PC-3 (cell line): ENCODE data around the gene LIG1. TPM values are rescaled to one million over a fixed set of nuclear protein-coding genes. Genes with fewer than 3 reads are reported as not detected.

ENCODE experiments used
- ATAC-seq: fragments of 200-7000 bp; cut with Tn5 transposase; 2 replicates; pipeline ENCODE4 v1.9.1; 2020; ENCODE audit warnings: mild to moderate bottlenecking, moderate library complexity
- BruUV-seq: library from RNA; stranded (reverse); fragments of 400-500 nt; replicated peaks from 2 replicates; lab custom pipeline; 2021; lab: Mats Ljungman, UMichigan
- CTCF ChIA-PET: fragments of 300-600 bp; sonication (Branson Sonifier 250); formaldehyde crosslinking; loops from one replicate; lab custom pipeline; 2022; ENCODE audit warnings: antibody characterized with exemption; lab: Charles Lee
- POLR2A ChIA-PET: fragments of 300-600 bp; sonication (Branson Sonifier 250); formaldehyde crosslinking; loops from one replicate; lab custom pipeline; 2022; ENCODE audit warnings: antibody characterized with exemption; ENCODE audit not compliant: unreplicated experiment; lab: Charles Lee
- DNase-seq: peaks from one replicate; pipeline ENCODE4 v3.0.0-alpha.2; 2015
- H2AFZ ChIP-seq: fragments of 300-600 bp; sonication (generic); 2 replicates; pipeline ENCODE4 v1.6.0; 2016; ENCODE audit warnings: antibody characterized with exemption, low read length
- H3F3A ChIP-seq: fragments of 300-600 bp; sonication (generic); one replicate; pipeline ENCODE4 v1.6.0; 2017; ENCODE audit warnings: antibody characterized with exemption, low read length, control low read depth, mild to moderate bottlenecking; ENCODE audit not compliant: unreplicated experiment
- H3K27ac ChIP-seq: fragments of 300-600 bp; sonication (generic); 2 replicates; pipeline ENCODE4 v1.5.1; 2016; ENCODE audit warnings: mild to moderate bottlenecking, low read length
- H3K27me3 ChIP-seq: fragments of 300-600 bp; sonication (generic); 2 replicates; pipeline ENCODE4 v1.6.1; 2016; ENCODE audit warnings: low read length, mixed read lengths
- H3K36me3 ChIP-seq: fragments of 300-600 bp; sonication (generic); 2 replicates; pipeline ENCODE4 v1.6.1; 2016; ENCODE audit warnings: low read depth, mixed run types, low read length, mixed read lengths
- H3K4me1 ChIP-seq: fragments of 300-600 bp; sonication (generic); 2 replicates; pipeline ENCODE4 v1.5.1; 2016; ENCODE audit warnings: low read length; ENCODE audit not compliant: insufficient read depth
- H3K4me2 ChIP-seq: fragments of 300-600 bp; sonication (generic); 2 replicates; pipeline ENCODE4 v1.6.0; 2016; ENCODE audit warnings: low read length
- H3K4me3 ChIP-seq: fragments of 300-600 bp; sonication (generic); 2 replicates; pipeline ENCODE4 v1.5.1; 2016; ENCODE audit warnings: mild to moderate bottlenecking, low read length, mixed read lengths
- H3K79me2 ChIP-seq: fragments of 300-600 bp; sonication (generic); 2 replicates; pipeline ENCODE4 v1.6.1; 2017; ENCODE audit warnings: low read length, mixed read lengths
- H3K9ac ChIP-seq: fragments of 300-600 bp; sonication (generic); 2 replicates; pipeline ENCODE4 v1.6.0; 2016; ENCODE audit warnings: mild to moderate bottlenecking, low read length
- H3K9me2 ChIP-seq: fragments of 300-600 bp; sonication (generic); replicated peaks from 2 replicates; pipeline ENCODE4 v1.6.1; 2016; ENCODE audit warnings: mixed run types, low read length, mixed read lengths
- H3K9me3 ChIP-seq: fragments of 300-600 bp; sonication (generic); 2 replicates; pipeline ENCODE4 v1.6.1; 2016; ENCODE audit warnings: low read length, mixed read lengths
- H4K20me1 ChIP-seq: fragments of 300-600 bp; sonication (generic); 2 replicates; pipeline ENCODE4 v1.6.1; 2016; ENCODE audit warnings: low read length, mixed read lengths
- EZH2 ChIP-seq: fragments of 300-600 bp; sonication (generic); IDR thresholded peaks from one replicate; pipeline ENCODE4 v1.6.1; 2017; ENCODE audit warnings: antibody characterized with exemption, mild to moderate bottlenecking, low read length; ENCODE audit not compliant: unreplicated experiment
- EZH2phosphoT487 ChIP-seq: fragments of 300-600 bp; sonication (generic); IDR thresholded peaks from 2 replicates; pipeline ENCODE4 v1.6.1; 2018; ENCODE audit warnings: mild to moderate bottlenecking, antibody characterized with exemption, low read length, borderline replicate concordance
- intact Hi-C: fragments of 100-400 bp; cut with micrococcal nuclease; formaldehyde crosslinking; loops from 2 replicates; pipeline ENCODE4 v1.9.0; 2023
- total RNA-seq: library from RNA; depleted of rRNA; stranded (reverse); fragments of >200 nt; gene quantifications from 2 replicates; pipeline ENCODE4 v1.2.3, GENCODE V29; 2014
- TF ChIP-seq, protein P1 (sequence below): fragments of 300-600 bp; sonication (generic); conservative IDR thresholded peaks from 2 replicates; pipeline ENCODE4 v1.5.1; 2017; ENCODE audit warnings: antibody characterized with exemption, low read depth, mild to moderate bottlenecking, low read length

LIG1 gene
- total RNA-seq, 1 experiment from 2014 or later = 67.5 TPM

DNA sequence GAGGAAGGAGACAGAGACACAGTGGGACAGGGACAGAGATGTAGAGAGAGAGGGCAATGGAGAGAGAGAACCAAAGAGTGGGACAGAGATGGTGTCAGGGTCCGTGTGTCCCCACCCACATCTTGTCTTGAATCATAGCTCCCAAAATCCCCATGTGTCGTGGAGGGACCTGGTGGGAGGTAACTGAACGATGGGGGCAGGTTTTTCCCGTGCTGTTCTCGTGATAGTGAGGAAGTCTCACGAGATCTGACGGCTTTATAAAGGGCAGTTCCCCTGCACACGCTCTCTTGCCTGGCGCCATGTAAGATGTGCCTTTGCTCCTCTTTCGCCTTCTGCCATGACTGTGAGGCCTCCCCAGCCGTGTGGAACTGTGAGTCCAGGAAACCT is 52.0 kb downstream of the LIG1 start:
- ChIA-PET POLR2A (no interaction called here), CTCF (no interaction called here)
- Histone ChIP-seq H3K9me3 (no peaks in the 10 kb centered on the region), H3K4me1 (peaks cover 13% of the 10 kb centered on the region), H3K9ac (no peak overlapping the region), H3K9me2 (no peaks in the 10 kb centered on the region), H3K4me3 (no peak overlapping the region), H3K4me2 (no peak overlapping the region), H3K36me3 (peaks cover 13% of the 10 kb centered on the region), H2AFZ (no peak overlapping the region), H3F3A (no peaks in the 10 kb centered on the region), H4K20me1 (no peaks in the 10 kb centered on the region), H3K79me2 (no peaks in the 10 kb centered on the region), H3K27ac (no peak overlapping the region), H3K27me3 (no peaks in the 10 kb centered on the region)
- no peak for ATAC-seq
- intact Hi-C loops = no loop called here
- no peak for DNase-seq
- BruUV-seq = no TSS peak
- TF ChIP-seq EZH2 (no peak), EZH2phosphoT487 (no peak)
- TF ChIP-seq, protein P1, sequence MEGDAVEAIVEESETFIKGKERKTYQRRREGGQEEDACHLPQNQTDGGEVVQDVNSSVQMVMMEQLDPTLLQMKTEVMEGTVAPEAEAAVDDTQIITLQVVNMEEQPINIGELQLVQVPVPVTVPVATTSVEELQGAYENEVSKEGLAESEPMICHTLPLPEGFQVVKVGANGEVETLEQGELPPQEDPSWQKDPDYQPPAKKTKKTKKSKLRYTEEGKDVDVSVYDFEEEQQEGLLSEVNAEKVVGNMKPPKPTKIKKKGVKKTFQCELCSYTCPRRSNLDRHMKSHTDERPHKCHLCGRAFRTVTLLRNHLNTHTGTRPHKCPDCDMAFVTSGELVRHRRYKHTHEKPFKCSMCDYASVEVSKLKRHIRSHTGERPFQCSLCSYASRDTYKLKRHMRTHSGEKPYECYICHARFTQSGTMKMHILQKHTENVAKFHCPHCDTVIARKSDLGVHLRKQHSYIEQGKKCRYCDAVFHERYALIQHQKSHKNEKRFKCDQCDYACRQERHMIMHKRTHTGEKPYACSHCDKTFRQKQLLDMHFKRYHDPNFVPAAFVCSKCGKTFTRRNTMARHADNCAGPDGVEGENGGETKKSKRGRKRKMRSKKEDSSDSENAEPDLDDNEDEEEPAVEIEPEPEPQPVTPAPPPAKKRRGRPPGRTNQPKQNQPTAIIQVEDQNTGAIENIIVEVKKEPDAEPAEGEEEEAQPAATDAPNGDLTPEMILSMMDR = no peak

- no TSS peak for BruUV-seq
- POLR2A ChIA-PET = no interaction called here
These were observed 52.5 kb downstream of the LIG1 start for GRCh38 chr19:48117515-48118130.

More at GRCh38 chr19:48117515-48118130, 52.5 kb downstream of the LIG1 start:
- H3F3A ChIP-seq = no peaks in the 10 kb centered on the region
- ATAC-seq (no peak), DNase-seq (no peak)
- H2AFZ ChIP-seq = no peak overlapping the region
- H3K9me3 ChIP-seq = no peaks in the 10 kb centered on the region
- H3K36me3 ChIP-seq = peaks cover 12% of the 10 kb centered on the region
- no peaks in the 10 kb centered on the region for H4K20me1 ChIP-seq
- H3K4me3 ChIP-seq = no peak overlapping the region
- peaks cover 9% of the 10 kb centered on the region for H3K4me1 ChIP-seq
- H3K79me2 ChIP-seq = no peaks in the 10 kb centered on the region
- H3K9me2 ChIP-seq = no peaks in the 10 kb centered on the region
- CTCF ChIA-PET = no interaction called here
- TF ChIP-seq, protein P1 = no peak
- no peak for TF ChIP-seq EZH2
- TF ChIP-seq EZH2phosphoT487 = no peak
- no peaks in the 10 kb centered on the region for H3K27me3 ChIP-seq
- no peak overlapping the region for H3K27ac ChIP-seq
- no peak overlapping the region for H3K4me2 ChIP-seq
- intact Hi-C loops = no loop called here
- H3K9ac ChIP-seq = no peak overlapping the region
